GF-D8 (cell line): ENCODE results near the gene PCDHB16.

Experiments
- DNase-seq: peaks from one replicate; lab custom pipeline; 2025; lab: John Stamatoyannopoulos, UW

The PCDHB16 gene

DNA sequence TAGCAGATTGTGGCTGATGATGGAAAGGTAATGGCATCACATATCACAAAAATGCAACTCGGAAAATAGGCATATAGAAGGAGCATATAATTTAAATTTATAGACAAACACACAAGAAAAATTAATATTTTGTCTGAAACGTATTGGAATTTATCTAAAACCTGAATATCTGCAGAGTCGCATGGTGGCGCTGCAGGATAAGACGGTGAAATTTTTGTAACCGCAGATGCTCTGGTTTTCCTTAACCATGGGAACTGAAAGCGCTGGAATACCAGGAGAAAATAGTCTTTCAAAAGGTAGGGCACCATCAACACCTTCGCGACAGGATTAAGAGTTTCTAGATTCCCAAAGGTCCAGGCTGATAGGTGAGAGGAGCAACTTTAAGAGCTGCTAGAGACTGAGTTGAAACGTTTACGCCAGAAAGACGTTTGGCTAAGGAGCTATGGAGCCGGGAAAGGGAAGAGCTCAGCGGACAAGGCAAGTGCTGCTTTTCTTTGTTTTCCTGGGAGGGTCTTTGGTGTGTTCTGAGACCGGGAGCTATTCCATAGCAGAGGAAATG, 52.0 kb downstream of the PCDHB16 start:
- DNase-seq: no peak
